Chondrocyte (in vitro differentiated cells): ENCODE results near the gene MTCP1. TPM values are rescaled to one million over a fixed set of nuclear protein-coding genes. Genes with fewer than 3 reads are reported as not detected.

ENCODE experiments used
- DNase-seq: peaks from one replicate; pipeline ENCODE4 v3.0.0; 2021; ENCODE audit warnings: mixed read lengths, low spot score
- H3K27ac Mint-ChIP-seq: one replicate; pipeline ENCODE4 v1.8.0; 2021; ENCODE audit warnings: mild to moderate bottlenecking, moderate library complexity, mixed read lengths; ENCODE audit not compliant: unreplicated experiment
- H3K27me3 Mint-ChIP-seq: 2 replicates; pipeline ENCODE4 v1.8.0; 2021; ENCODE audit warnings: low read depth, mixed read lengths
- H3K36me3 Mint-ChIP-seq: 2 replicates; pipeline ENCODE4 v1.8.0; 2021; ENCODE audit warnings: low read depth, mixed read lengths
- H3K4me1 Mint-ChIP-seq: 2 replicates; pipeline ENCODE4 v1.8.0; 2021; ENCODE audit warnings: low read depth, mild to moderate bottlenecking, mixed read lengths
- H3K4me3 Mint-ChIP-seq: one replicate; pipeline ENCODE4 v1.8.0; 2021; ENCODE audit warnings: mild to moderate bottlenecking, moderate library complexity, mixed read lengths; ENCODE audit not compliant: unreplicated experiment
- H3K9me3 Mint-ChIP-seq: 2 replicates; pipeline ENCODE4 v1.8.0; 2021; ENCODE audit warnings: low read depth, mixed read lengths
- CTCF ChIP-seq: fragments of 200-600 bp; sonication (generic); IDR thresholded peaks from 2 replicates; pipeline ENCODE4 v1.5.0; 2021; ENCODE audit warnings: antibody characterized with exemption, mild to moderate bottlenecking, moderate library complexity
- total RNA-seq: library from RNA; stranded (reverse); gene quantifications from 3 replicates; pipeline ENCODE4 v1.2.1, GENCODE V29; 2021

Gene MTCP1
- total RNA-seq, 1 donor from 2014 or later: 18.6 TPM

- peak overlapping the region; percentile 92 for H3K27ac Mint-ChIP-seq
- DNase-seq: no peak
These were observed 43.3 kb downstream of the MTCP1 start for GRCh38 chrX:155027509-155028066.

GRCh38 chrX:155026727-155027508, 44.0 kb downstream of the MTCP1 start, which contains the start of gene FUNDC2:
TSS of gene FUNDC2 (plus strand) at chrX:155026844. CDS start at chrX:155026939, 95 bp downstream.
- DNase-seq: peak; percentile 98
- no peak for TF ChIP-seq CTCF
- Mint-ChIP-seq H3K27ac (peak within 1 kb of the TSS; percentile 97), H3K36me3 (no peaks in the 10 kb centered on the region), H3K9me3 (peaks cover 5% of the 10 kb centered on the region), H3K27me3 (no peaks in the 10 kb centered on the region), H3K4me3 (peak within 1 kb of the TSS; percentile 79), H3K4me1 (peaks cover 11% of the 10 kb centered on the region)

More at GRCh38 chrX:155027509-155028066, 43.3 kb downstream of the MTCP1 start:
- Mint-ChIP-seq H3K27me3 (no peaks in the 10 kb centered on the region), H3K4me3 (peak overlapping the region; percentile 79), H3K4me1 (peaks cover 11% of the 10 kb centered on the region), H3K9me3 (peaks cover 5% of the 10 kb centered on the region), H3K36me3 (no peaks in the 10 kb centered on the region)
- TF ChIP-seq CTCF: no peak

GRCh38 chrX:155026420-155026726, 44.6 kb downstream of the MTCP1 start:
- no peak for DNase-seq
- TF ChIP-seq CTCF: no peak
- Mint-ChIP-seq H3K27me3 (no peaks in the 10 kb centered on the region), H3K27ac (peak overlapping the region; percentile 97), H3K36me3 (no peaks in the 10 kb centered on the region), H3K9me3 (peaks cover 5% of the 10 kb centered on the region), H3K4me1 (peaks cover 11% of the 10 kb centered on the region), H3K4me3 (peak overlapping the region; percentile 79)

GRCh38 chrX:155023907-155024833, 46.8 kb downstream of the MTCP1 start:
- H3K27me3 Mint-ChIP-seq: peaks cover 2% of the 10 kb centered on the region

More at GRCh38 chrX:155023907-155024833, 46.8 kb downstream of the MTCP1 start:
- Mint-ChIP-seq H3K27ac (no peak overlapping the region), H3K9me3 (peaks cover 2% of the 10 kb centered on the region), H3K36me3 (no peaks in the 10 kb centered on the region), H3K4me3 (no peak overlapping the region), H3K4me1 (peaks cover 11% of the 10 kb centered on the region)
- no peak for DNase-seq
- no peak for TF ChIP-seq CTCF
